Mononuclear cell (primary cell): ENCODE data around the gene MIOX. TPM values are rescaled to one million over a fixed set of nuclear protein-coding genes. Genes with fewer than 3 reads are reported as not detected.
A peak's percentile ranks its signal among the peaks of the same experiment; 100 is the strongest.
"Not testable (repeated sequence)": the region's sequence is repeated elsewhere in the genome, so short reads cannot be mapped to it uniquely, and the experiment has no call there.

ENCODE experiments used
- H3K27me3 ChIP-seq: 2 replicates; pipeline ENCODE4 v1.6.0; 2011; ENCODE audit warnings: low read length, control low read depth; ENCODE audit not compliant: insufficient read depth
- H3K4me1 ChIP-seq: 2 replicates; pipeline ENCODE4 v1.5.1; 2011; ENCODE audit warnings: mild to moderate bottlenecking, low read length, control low read depth; ENCODE audit not compliant: insufficient read depth
- H3K4me3 ChIP-seq: 2 replicates; pipeline ENCODE4 v1.5.1; 2011; ENCODE audit warnings: mild to moderate bottlenecking, low read length, moderate library complexity
- H3K9me3 ChIP-seq: 2 replicates; pipeline ENCODE4 v1.5.1; 2011; ENCODE audit warnings: low read depth, mild to moderate bottlenecking, control low read depth, low read length
- total RNA-seq: library from RNA; depleted of rRNA; stranded (reverse); fragments of >200 nt; gene quantifications from one replicate; pipeline ENCODE4 v1.2.3, GENCODE V29; 2012

The MIOX gene
- total RNA-seq, 1 donor = not detected

DNA sequence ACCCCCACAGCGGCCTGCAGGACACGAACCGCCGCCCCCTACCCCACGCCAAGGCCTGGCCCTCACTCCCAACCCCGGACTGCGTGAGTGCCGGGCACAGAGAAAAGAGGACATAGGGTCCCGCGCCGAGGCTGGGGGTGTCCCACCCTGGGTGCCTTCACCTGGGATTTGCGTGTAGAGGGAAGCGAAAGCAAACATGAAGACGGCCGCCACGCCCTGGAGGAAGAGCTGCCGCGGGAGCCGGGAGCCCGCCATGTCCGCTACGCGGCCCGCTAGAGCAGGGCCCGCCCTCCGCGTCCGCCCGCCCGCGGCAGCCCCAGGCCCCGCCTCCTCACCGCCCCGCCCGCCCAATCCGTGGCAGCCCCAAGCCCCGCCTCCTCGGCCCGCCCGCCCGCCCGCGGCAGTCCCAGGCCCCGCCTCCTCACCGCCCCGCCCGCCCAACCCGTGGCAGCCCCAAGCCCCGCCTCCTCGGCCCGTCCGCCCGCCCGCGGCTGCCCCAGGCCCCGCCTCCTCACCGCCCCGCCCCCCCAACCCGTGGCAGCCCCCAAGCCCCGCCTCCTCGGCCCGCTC lies 20.8 kb downstream of the MIOX start, which contains the start of gene LMF2:
LMF2 (minus strand) TSS at position 282 of the 570 bp plus-strand sequence; CDS start at position 255, 27 bp downstream.
- no peaks in the 10 kb centered on the region for H3K9me3 ChIP-seq
- peaks cover 25% of the 10 kb centered on the region for H3K4me1 ChIP-seq
- no peaks in the 10 kb centered on the region for H3K27me3 ChIP-seq
- H3K4me3 ChIP-seq = peak within 1 kb of the TSS; percentile 72

DNA sequence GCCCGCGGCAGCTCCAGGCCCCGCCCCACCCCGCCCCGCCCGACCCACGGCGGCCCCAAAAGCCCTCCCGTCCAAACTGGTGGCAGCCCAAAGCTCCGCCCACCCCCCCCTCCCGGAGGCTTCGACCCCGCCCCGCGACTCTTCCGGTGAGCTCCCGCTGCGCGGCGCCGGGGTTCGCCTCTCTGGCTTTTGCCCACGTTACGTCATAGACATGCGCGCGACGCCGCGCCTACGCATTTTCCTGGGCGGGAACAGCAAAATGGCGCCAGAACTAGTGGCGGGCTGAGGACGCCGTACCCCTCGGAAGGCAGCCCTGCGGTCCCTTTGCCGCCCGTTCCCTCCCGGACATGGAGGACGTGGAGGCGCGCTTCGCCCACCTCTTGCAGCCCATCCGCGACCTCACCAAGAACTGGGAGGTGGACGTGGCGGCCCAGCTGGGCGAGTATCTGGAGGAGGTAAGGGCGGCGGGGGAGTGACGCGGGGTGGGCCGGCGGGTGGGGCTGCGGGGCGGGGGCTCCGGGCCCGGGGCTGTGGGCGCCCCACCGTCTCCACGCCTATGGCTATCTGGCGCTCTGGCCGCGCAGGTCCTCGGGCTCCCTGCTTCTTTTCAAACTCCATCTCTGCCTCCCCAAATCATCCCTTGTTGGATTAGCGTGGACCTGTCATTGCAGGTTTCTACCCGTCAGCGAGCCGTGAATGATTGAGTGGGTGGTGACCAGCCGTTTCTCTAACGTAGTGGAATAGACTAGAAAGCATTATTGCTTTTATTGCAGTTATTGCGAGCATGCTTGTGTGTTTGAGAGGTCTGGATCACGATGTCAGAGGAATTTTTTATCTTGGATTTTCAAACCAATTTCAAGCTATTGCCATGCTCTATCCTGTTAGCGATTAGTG lies 21.6 kb downstream of the MIOX start, which contains the start of gene NCAPH2:
NCAPH2 (plus strand) TSS at position 234 of the 894 bp plus-strand sequence; CDS start at position 348, 114 bp downstream.
- Histone ChIP-seq H3K4me1 (peaks cover 25% of the 10 kb centered on the region), H3K4me3 (peak within 1 kb of the TSS; percentile 72), H3K9me3 (no peaks in the 10 kb centered on the region), H3K27me3 (no peaks in the 10 kb centered on the region)

DNA sequence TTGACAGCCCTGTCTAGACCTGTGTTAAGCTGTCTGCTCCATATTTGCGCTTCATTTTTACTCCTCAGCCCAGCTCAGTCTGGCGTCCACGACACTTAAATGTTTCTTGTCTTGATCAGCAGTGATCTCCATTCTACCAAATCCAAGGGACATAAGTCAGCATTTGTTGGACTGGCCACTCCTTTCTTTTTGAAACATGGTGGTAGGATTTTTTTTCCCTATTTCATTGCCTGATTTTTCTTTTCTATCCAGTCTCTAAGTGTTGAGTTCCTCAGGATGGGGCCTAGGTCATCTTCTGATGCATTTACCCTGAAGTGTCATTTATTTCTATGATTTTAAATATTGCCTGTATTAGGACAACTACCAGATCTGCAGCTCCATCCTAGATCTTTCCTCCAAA lies 22.2 kb downstream of the MIOX start:
- no peak overlapping the region for H3K4me3 ChIP-seq
- H3K4me1 ChIP-seq = peaks cover 25% of the 10 kb centered on the region
- no peaks in the 10 kb centered on the region for H3K27me3 ChIP-seq
- H3K9me3 ChIP-seq = no peaks in the 10 kb centered on the region

DNA sequence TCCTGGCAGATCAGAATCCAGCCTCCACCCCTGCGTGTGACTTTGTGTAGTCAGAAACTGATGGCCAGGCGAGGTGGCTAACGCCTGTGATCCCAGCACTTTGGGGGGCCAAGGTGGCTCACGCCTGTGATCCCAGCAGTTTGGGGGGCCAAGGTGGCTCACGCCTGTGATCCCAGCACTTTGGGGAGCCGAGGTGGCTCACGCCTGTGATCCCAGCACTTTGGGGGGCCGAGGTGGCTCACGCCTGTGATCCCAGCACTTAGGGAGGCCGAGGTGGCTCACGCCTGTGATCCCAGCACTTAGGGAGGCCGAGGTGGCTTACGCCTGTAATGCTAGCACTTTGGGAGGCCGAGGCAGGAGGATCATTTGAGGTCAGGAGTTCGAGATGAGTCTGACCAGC lies 26.5 kb downstream of the MIOX start:
- H3K4me1 ChIP-seq = peaks cover 13% of the 10 kb centered on the region
- H3K9me3 ChIP-seq = no peaks in the 10 kb centered on the region

DNA sequence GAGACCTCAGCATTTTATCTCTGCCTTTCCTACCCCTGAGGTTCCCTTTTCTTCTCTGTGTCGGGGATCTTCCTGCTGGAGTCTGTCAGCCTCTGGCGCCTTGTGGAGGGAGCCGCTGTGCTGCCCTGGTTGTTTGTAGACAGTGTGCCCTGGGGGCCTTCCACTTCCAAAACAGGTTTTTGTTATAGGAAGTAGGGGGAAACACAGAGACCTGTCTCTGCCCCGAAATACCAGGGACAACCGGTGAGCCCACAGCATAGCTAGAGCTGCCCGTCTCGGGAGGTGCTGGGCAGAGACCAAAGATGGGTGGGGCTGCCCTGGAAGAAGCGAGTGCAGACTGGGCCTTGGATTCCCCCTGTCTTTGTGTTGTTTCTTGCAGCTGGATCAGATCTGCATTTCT lies 29.4 kb downstream of the MIOX start:
- Histone ChIP-seq H3K4me3 (no peak overlapping the region), H3K27me3 (no peaks in the 10 kb centered on the region), H3K4me1 (no peaks in the 10 kb centered on the region), H3K9me3 (no peaks in the 10 kb centered on the region)

More for the DNA sequence above, 26.5 kb downstream of the MIOX start:
- Histone ChIP-seq H3K27me3 (no peaks in the 10 kb centered on the region), H3K4me3 (no peak overlapping the region)

DNA sequence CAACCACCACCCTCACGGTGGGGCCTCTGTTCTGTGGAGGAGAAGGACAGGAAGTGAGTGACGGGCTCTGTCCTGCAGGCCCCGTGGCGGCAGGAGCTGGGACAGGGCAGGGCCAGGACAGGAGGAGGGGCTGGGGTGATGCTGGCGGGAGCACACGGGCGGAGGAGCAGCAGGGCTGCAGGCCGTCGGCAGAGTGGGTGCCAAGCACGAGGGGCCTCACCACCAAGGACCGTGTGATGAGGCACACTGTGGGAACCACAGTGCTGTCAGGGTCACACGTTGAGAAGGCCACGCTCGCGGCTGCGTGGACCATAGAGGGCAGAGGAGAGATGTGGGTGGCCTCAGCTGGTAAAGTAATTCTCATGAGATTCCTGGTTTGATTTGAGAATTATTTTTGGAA lies 30.2 kb downstream of the MIOX start:
- no peaks in the 10 kb centered on the region for H3K27me3 ChIP-seq
- no peak overlapping the region for H3K4me3 ChIP-seq
- no peaks in the 10 kb centered on the region for H3K9me3 ChIP-seq
- no peaks in the 10 kb centered on the region for H3K4me1 ChIP-seq

DNA sequence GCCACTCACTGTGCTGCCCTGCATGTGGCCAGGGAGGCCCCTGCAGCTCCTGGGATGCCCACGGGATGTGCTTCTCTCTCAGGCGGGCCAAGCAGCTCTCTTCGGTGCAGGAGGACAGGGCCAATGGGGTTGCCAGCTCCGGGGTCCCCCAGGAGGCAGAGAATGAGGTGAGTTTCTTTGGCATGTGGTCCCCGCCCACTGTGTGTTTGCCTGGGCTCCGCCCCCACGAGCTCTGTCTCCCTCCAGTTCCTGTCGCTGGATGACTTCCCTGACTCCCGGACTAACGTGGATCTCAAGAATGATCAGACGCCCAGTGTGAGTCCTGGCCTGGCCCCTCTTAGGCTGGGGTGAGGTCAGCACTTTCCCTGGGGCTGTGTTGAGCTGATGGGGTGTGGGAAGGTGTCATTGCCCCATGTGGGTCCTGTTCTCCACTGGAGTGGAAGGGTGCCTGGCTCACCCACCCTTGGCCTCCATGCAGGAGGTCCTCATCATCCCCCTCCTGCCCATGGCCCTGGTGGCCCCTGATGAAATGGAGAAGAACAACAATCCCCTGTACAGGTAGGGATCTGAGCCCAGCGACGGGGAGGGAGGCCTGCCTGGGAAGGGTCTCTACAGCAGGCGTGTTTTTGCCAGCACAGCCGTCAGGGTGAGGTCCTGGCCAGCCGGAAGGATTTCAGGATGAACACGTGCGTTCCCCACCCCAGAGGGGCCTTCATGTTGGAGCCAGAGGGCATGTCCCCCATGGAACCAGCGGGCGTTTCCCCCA lies 31.0 kb downstream of the MIOX start:
- no peak overlapping the region for H3K4me3 ChIP-seq
- H3K9me3 ChIP-seq = no peaks in the 10 kb centered on the region
- no peaks in the 10 kb centered on the region for H3K27me3 ChIP-seq
- no peaks in the 10 kb centered on the region for H3K4me1 ChIP-seq

DNA sequence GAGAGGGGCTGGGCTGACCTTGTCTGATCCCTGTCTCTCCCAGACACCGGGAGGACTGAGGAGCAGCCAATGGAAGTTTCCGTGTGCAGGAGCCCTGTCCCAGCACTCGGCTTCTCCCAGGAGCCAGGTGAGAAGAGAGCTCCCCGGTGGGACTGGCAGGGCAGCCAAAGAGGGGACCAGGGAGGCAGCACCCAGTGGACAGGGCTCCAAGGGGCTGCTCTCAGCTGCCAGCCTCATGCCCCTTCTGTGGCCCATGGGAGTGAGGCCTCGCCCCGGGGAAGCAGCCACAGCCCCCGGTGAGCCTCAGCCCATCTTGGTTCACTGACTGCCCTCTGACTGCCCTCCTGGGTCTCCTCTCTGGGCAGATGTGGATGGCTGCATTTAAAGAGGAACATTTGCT lies 31.9 kb downstream of the MIOX start:
- no peak overlapping the region for H3K4me3 ChIP-seq
- H3K9me3 ChIP-seq = no peaks in the 10 kb centered on the region
- no peaks in the 10 kb centered on the region for H3K27me3 ChIP-seq
- peaks cover under 1% of the 10 kb centered on the region for H3K4me1 ChIP-seq

DNA sequence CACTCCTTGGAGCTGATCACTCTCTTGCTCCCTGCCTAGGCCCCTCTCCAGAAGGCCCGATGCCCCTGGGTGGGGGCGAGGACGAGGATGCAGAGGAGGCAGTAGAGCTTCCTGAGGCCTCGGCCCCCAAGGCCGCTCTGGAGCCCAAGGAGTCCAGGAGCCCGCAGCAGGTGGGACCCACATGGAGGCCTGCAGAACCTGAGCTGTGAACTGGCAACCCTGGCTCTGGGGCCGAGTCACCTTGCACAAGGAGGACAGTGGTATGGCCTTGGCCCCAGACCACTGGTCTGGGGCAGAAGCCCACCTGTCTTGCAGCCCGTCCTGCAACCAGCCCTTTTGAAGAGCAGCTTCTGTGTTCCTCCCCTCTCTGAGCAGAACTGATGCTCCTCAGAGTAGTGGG lies 32.5 kb downstream of the MIOX start:
- H3K4me3 ChIP-seq = no peak overlapping the region
- peaks cover 6% of the 10 kb centered on the region for H3K4me1 ChIP-seq
- H3K9me3 ChIP-seq = no peaks in the 10 kb centered on the region
- no peaks in the 10 kb centered on the region for H3K27me3 ChIP-seq

DNA sequence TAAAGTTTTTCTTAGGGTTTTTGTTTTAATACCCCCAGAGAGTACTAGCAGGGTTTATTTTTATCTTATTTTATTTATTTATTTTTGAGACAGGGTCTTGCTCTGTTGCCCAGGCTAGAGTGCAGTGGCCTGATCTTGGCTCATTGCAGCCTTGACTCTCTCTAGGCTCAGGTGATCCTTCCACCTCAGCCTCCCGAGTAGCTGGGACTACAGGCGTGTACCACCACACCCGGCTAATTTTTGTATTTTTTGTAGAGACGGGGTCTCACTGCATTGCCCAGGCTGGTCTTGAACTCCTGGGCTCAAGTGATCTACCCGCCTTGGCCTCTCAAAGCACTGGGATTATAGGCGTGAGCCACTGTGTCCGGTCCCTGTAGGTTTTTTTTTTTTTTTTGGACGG lies 33.5 kb downstream of the MIOX start:
- H3K27me3 ChIP-seq, H3K4me3 ChIP-seq, H3K9me3 ChIP-seq: not testable (repeated sequence)
- peaks cover 16% of the 10 kb centered on the region for H3K4me1 ChIP-seq

DNA sequence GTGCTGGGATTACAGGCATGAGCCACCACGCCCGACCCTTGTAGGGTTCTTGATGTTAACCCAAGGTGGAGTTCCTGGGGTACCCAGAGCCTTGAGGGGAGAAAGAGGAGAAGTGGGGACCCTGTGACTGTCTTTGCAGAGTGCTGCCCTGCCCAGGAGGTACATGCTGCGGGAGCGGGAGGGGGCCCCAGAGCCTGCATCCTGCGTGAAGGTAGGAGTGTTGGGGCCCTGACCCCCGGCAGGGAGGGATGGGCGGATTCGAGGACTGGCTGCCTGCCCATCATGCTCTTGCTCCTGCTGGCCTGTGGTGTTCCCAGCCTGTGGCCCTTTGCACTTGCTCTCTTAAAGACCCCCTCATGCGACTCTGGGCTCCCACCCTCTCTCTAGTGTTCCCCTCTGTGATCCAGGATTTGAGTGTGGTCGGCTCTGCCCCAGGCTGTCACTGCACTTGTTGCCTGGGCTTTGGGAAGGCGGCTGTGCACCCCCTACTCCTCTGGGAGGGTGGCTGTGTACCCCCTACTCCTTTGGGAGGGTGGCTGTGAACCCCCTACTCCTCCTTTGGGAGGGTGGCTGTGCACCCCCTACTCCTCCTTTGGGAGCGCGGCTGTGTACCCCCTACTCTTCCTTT lies 34.3 kb downstream of the MIOX start:
- H3K27me3 ChIP-seq = no peaks in the 10 kb centered on the region
- H3K4me3 ChIP-seq = no peak overlapping the region
- no peaks in the 10 kb centered on the region for H3K9me3 ChIP-seq
- H3K4me1 ChIP-seq = peaks cover 18% of the 10 kb centered on the region

DNA sequence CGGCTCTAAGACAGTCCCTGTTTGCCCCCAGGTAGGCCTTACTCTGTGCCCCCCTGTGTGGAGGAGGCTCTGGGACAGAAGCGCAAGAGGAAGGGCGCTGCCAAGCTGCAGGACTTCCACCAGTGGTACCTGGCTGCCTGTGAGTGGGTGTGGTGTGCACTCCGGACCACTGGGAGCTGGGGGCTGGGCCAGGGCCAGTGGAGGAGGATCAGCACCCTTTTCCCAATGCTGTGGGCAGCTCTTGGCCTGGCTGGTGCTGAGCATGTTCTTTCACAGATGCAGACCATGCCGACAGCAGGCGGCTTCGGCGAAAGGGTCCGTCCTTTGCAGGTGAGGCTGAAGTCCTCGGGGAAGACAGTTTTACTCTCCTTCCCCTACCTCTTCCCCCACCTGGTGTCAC lies 35.1 kb downstream of the MIOX start:
- H3K4me3 ChIP-seq = no peak overlapping the region
- no peaks in the 10 kb centered on the region for H3K9me3 ChIP-seq
- H3K4me1 ChIP-seq = peaks cover 21% of the 10 kb centered on the region
- H3K27me3 ChIP-seq = no peaks in the 10 kb centered on the region

DNA sequence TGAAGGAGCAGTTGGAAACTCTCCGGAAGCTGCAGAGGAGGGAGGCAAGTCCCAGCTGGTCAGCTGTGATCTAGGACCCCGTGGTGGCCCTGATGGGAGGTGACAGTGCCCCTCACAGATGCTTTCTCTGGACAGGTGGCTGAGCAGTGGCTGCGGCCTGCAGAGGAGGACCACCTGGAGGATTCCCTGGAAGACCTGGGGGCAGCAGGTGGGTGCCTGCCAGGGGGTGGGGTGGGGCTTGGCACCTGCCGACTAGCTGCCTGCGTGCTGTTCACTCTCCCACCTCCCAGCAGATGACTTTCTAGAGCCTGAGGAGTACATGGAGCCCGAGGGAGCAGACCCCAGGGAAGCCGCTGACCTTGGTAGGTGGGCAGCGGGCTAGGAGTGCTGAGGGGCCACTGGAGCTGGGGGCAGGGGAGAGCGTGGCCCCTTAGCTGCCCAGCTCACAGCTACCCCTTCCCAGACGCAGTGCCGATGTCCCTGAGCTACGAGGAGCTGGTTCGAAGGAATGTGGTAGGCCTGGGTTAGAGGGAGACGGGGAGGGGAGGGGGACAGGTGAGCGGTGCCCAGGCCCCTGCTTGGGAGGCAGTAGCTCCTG lies 35.6 kb downstream of the MIOX start:
- Histone ChIP-seq H3K27me3 (no peaks in the 10 kb centered on the region), H3K9me3 (no peaks in the 10 kb centered on the region), H3K4me1 (peaks cover 27% of the 10 kb centered on the region), H3K4me3 (no peak overlapping the region)

DNA sequence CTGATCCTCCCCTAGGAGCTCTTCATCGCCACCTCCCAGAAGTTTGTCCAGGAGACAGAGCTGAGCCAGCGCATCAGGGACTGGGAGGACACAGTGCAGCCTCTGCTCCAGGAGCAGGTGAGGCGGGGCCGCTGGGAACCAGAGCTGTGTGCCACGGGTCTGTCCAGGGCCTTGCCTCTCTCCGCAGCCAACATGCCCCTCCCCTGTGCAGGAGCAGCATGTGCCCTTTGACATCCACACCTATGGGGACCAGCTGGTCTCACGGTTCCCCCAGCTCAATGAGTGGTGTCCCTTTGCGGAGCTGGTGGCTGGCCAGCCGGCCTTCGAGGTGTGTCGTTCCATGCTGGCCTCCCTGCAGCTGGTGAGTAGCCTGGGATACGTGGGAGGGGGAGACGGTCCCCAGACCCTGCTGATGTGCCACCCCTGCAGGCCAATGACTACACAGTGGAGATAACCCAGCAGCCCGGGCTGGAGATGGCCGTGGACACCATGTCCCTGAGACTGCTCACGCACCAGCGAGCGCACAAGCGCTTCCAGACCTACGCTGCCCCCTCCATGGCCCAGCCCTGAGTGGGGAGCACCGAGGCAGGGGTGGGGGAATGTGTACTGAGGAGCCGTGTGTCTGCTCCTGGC lies 36.3 kb downstream of the MIOX start:
- H3K4me3 ChIP-seq = no peak overlapping the region
- H3K9me3 ChIP-seq = no peaks in the 10 kb centered on the region
- no peaks in the 10 kb centered on the region for H3K27me3 ChIP-seq
- peaks cover 33% of the 10 kb centered on the region for H3K4me1 ChIP-seq
